ENCODE data around the gene MKLN1.

Gene MKLN1

GRCh38 chr7:131400681-131401176 lies 73.1 kb downstream of the MKLN1 start:
- H3K4me1 Mint-ChIP-seq, result no peaks in the 10 kb centered on the region
- H3K36me3 Mint-ChIP-seq (ENCODE audit: low read depth), result peaks cover 72% of the 10 kb centered on the region
- no peak for TF ChIP-seq CTCF (IDR thresholded peaks at IDR 0.05; ENCODE audit: unreplicated experiment in 3 of 3)
- H3K27ac Mint-ChIP-seq, result no peak overlapping the region
- H3K27me3 Mint-ChIP-seq (ENCODE audit: low read depth), result no peaks in the 10 kb centered on the region
- H3K9me3 Mint-ChIP-seq, result peaks cover 26% of the 10 kb centered on the region
- H3K4me3 Mint-ChIP-seq, result no peak overlapping the region

GRCh38 chr7:131401194-131401593 lies 73.5 kb downstream of the MKLN1 start:
- no peak for TF ChIP-seq CTCF (IDR thresholded peaks at IDR 0.05; ENCODE audit: unreplicated experiment in 3 of 3)
- Mint-ChIP-seq H3K27ac (no peak overlapping the region), H3K36me3 (ENCODE audit: low read depth) (peaks cover 72% of the 10 kb centered on the region), H3K4me3 (no peak overlapping the region), H3K9me3 (peaks cover 26% of the 10 kb centered on the region), H3K4me1 (no peaks in the 10 kb centered on the region), H3K27me3 (ENCODE audit: low read depth) (no peaks in the 10 kb centered on the region)

- no peak overlapping the region for H3K4me3 Mint-ChIP-seq
- no peaks in the 10 kb centered on the region for H3K27me3 Mint-ChIP-seq (ENCODE audit: low read depth)
- no peak overlapping the region for H3K27ac Mint-ChIP-seq
- TF ChIP-seq CTCF (IDR thresholded peaks at IDR 0.05; ENCODE audit: unreplicated experiment in 3 of 3), result no peak
- H3K4me1 Mint-ChIP-seq, result no peaks in the 10 kb centered on the region
- peaks cover 79% of the 10 kb centered on the region for H3K36me3 Mint-ChIP-seq (ENCODE audit: low read depth)
- H3K9me3 Mint-ChIP-seq, result peaks cover 26% of the 10 kb centered on the region
Observed at GRCh38 chr7:131403322-131403721, 75.6 kb downstream of the MKLN1 start.

GRCh38 chr7:131404226-131404911 lies 76.7 kb downstream of the MKLN1 start:
- H3K36me3 Mint-ChIP-seq (ENCODE audit: low read depth), result peaks cover 72% of the 10 kb centered on the region
- no peak overlapping the region for H3K27ac Mint-ChIP-seq
- H3K4me3 Mint-ChIP-seq, result no peak overlapping the region
- H3K27me3 Mint-ChIP-seq (ENCODE audit: low read depth), result no peaks in the 10 kb centered on the region
- peaks cover 26% of the 10 kb centered on the region for H3K9me3 Mint-ChIP-seq
- H3K4me1 Mint-ChIP-seq, result no peaks in the 10 kb centered on the region
- no peak for TF ChIP-seq CTCF (IDR thresholded peaks at IDR 0.05; ENCODE audit: unreplicated experiment in 3 of 3)

GRCh38 chr7:131409129-131409766 lies 81.6 kb downstream of the MKLN1 start:
- peaks cover under 1% of the 10 kb centered on the region for H3K9me3 Mint-ChIP-seq
- peaks cover 49% of the 10 kb centered on the region for H3K36me3 Mint-ChIP-seq (ENCODE audit: low read depth)
- H3K27ac Mint-ChIP-seq, result peak overlapping the region in 1 of 3 experiments; percentile 84
- H3K4me1 Mint-ChIP-seq, result no peaks in the 10 kb centered on the region
- no peak for TF ChIP-seq CTCF (IDR thresholded peaks at IDR 0.05; ENCODE audit: unreplicated experiment in 3 of 3)
- H3K4me3 Mint-ChIP-seq, result no peak overlapping the region
- H3K27me3 Mint-ChIP-seq (ENCODE audit: low read depth), result no peaks in the 10 kb centered on the region
